HepG2 (cell line): ENCODE measurements around the gene KRT4.

Experiments used
- ELF3 ChIP-seq: IDR thresholded peaks from 2 replicates; pipeline ENCODE4 v1.6.1; 2016; ENCODE audit warnings: missing genetic modification reagents, missing compliant biosample characterization
- PATZ1 ChIP-seq: sonication (generic); formaldehyde crosslinking; IDR thresholded peaks from 2 replicates; pipeline ENCODE4 v1.4.0; 2020; ENCODE audit warnings: missing genetic modification reagents
- RELA ChIP-seq: sonication (generic); formaldehyde crosslinking; IDR thresholded peaks from 2 replicates; pipeline ENCODE4 v1.4.0; 2020; ENCODE audit warnings: missing genetic modification reagents
- ZNF777 ChIP-seq: sonication (generic); formaldehyde crosslinking; IDR thresholded peaks from 2 replicates; pipeline ENCODE4 v1.4.0; 2020; ENCODE audit warnings: missing genetic modification reagents
- TF ChIP-seq, protein P1 (sequence below): sonication (generic); formaldehyde crosslinking; IDR thresholded peaks from 2 replicates; pipeline ENCODE4 v1.5.1; 2020; ENCODE audit warnings: mild to moderate bottlenecking, missing genetic modification reagents, moderate library complexity

DNA sequence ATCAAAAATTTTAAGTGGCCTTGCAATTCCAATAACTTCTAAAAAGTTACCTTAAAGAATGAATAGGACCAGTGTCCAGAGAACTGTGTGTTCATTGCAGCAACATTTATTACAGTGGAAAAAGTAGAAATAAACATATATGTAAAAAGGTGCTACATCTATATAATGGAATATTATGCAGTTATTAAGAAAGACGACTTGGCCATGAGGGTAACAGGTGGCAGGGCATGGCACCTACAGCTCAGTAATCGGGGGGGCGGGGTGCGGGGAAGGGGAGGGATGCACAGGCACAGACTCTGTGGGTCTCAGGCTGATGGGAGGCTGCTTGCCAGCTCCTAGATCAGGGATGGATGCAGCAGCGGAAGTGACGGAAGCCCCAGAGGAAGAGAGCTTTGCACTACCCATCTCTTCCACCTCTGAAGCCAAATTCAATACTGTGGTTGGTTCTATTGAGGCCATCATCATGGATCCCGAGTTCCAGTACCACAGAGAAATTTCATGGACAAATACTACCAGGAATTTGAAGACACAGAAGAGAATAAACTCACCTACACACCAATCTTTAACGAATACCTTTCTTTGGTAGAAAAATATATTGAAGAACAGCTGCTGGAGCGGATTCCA lies 50.8 kb downstream of the KRT4 start:
- TF ChIP-seq, protein P1, sequence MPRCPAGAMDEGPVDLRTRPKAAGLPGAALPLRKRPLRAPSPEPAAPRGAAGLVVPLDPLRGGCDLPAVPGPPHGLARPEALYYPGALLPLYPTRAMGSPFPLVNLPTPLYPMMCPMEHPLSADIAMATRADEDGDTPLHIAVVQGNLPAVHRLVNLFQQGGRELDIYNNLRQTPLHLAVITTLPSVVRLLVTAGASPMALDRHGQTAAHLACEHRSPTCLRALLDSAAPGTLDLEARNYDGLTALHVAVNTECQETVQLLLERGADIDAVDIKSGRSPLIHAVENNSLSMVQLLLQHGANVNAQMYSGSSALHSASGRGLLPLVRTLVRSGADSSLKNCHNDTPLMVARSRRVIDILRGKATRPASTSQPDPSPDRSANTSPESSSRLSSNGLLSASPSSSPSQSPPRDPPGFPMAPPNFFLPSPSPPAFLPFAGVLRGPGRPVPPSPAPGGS = no peak
- TF ChIP-seq ELF3 (CRISPR knock-in tag) (no peak), RELA (no peak), PATZ1 (CRISPR knock-in tag) (no peak), ZNF777 (CRISPR knock-in tag) (no peak)
